GM18511 (cell line): Measurements from ENCODE around the gene TACR1.
A peak's percentile ranks its signal among the peaks of the same experiment; 100 is the strongest.
"Not testable (repeated sequence)": the region's sequence is repeated elsewhere in the genome, so short reads cannot be mapped to it uniquely, and the experiment has no call there.

ENCODE experiments used
- ATAC-seq: cut with Tn5 transposase; IDR thresholded peaks from one replicate; pipeline ENCODE4 v1.9.1; 2021; ENCODE audit warnings: mild to moderate bottlenecking, moderate library complexity; ENCODE audit not compliant: unreplicated experiment

Gene TACR1, protein sequence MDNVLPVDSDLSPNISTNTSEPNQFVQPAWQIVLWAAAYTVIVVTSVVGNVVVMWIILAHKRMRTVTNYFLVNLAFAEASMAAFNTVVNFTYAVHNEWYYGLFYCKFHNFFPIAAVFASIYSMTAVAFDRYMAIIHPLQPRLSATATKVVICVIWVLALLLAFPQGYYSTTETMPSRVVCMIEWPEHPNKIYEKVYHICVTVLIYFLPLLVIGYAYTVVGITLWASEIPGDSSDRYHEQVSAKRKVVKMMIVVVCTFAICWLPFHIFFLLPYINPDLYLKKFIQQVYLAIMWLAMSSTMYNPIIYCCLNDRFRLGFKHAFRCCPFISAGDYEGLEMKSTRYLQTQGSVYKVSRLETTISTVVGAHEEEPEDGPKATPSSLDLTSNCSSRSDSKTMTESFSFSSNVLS

DNA sequence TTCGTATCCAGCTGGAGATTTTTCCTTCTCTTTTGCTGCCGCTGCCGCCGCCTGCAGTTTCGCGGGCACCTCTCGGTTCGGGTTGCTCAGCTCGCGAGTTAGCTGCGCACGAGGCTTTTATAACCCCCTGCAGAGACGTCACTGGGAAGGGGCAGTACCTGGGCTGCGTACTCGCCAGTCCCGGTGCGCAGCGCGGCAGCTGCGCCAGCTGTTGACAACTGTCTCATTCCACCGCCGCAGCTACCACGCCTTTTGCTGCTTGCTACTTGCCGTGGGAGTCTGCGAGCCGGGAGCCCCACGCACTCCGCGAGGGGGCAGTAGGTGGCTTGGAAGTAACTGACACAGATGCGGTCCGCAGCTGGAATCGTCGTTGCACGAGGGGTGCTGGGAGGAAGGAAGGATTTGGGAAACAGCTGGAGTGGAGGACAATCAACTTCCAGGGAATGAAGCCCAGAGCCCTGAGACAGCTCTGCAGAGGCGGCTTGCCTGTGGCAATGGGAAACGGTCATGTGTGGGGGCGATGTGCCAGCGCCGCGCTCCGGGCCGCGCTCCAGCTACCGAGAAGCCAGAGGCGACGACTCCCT lies at the start of gene TACR1:
Gene TACR1 (minus strand): TSS at position 93 of the 584 bp plus-strand sequence. CDS start 586 bp downstream, outside the sequence.
- ATAC-seq = no peak

DNA sequence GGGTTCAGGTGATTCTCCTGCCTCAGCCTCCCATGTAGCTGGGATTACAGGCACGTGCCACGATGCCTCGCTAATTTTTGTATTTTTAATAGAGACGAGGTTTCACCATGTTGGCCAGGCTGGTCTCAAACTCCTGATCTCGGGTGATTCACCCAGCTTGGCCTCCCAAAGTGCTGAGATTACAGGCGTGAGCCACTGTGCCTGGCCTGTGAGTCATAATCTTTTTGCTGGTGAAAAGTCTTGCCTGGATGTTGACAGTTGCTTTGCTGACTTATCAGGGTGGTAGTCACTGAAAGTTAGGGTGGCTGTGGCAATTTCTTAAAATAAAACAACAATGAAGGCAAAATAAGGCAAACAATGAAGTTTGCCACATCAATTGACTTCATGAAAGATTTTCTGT lies 49.3 kb upstream of the TACR1 start:
- ATAC-seq = not testable (repeated sequence)

DNA sequence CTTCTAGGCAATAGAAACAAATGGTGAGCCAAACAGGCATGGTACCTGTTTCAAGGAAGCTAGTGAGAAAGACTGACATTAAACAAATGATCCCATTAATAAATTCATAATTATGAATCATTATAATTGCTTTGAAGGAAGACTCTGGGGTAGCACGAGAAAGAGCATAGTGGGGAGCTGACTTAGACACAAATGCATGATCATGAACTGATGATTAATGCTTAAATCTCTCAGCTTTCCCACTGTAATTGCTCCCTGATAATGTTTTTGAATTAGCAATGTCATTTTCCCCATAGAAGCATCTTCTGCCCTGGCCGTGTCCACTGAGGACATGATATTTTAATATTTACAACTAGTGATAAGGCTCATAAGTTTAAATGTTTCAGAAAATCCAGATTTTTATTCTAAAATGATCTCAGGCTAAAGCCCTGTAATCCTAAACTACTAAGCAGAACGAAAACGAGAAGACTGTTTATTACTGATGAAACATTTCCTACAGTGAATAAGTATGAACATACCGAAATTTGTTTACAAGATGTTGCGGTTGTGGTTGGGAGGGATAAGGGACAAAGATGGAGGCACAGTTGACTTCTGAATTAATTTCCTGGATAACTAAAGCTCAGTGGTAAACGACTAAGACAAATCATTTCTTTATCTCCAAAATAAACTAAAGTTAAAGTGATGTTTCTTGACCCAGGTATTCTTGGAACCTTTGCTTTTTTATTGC lies 47.3 kb upstream of the TACR1 start:
- no peak for ATAC-seq

DNA sequence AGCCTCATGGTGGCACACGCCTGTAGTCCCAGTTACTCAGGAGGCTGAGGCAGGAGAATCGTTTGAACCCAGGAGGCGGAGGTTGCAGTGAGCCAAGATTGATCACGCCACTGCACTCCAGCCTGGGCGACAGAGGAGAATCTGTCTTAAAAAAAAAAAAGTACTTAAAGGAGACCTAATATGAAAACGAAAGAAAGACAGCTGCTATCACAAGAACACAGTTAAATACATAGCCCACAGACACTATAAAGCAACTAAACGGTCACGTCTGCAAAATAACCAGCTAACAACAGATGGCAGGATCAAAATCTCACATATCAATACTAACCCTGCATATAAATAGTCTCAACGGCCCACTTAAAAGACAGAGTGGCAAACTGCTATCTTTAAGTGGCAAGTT lies 43.9 kb upstream of the TACR1 start:
- ATAC-seq = no peak

DNA sequence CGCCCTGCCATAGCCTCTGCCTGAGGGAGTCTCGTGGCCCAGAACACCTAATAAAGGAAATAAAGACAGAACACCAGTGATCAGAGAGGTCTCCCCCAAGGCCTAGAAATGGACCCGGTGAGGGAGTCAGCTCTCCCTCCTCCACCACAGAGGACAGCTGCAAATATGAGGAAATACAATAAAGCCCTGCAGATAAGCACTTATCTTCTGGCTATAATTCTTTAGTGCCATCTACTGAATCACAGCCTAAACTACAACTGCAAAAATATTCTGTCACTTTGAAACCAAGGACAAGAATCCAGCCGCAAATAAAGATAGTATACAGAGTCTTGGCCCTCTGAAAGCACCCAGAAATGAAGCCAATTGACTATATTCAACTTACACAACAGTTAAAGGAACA lies 42.4 kb upstream of the TACR1 start:
- no peak for ATAC-seq

DNA sequence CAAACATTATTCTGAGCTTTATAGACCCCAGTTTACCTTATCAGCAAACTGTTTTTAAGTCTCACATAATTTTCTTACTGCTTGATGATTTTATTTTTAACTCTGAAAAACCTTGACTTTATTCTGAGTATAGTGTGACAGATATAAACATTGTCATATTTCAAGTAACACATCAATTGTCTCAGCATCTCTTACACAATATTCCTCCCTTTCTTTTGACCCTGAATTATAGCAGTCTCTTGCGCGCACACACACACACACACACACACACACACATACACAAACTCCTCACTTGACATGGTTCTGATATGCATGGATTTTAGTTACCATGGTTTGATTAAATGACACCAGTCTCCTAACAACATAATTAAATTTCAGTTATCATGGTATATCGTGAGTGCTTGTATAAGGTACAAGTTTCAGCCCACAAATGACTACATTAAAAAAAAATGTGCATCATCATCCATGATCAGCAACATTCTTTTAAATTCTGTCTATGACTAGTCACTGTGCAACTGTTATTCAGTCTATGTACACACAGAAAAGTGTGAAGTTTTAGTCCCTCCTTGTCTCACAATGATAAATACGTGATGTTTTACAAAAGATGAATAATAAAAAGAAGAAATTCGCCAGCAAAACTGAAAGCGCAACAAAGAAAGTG lies 39.5 kb upstream of the TACR1 start:
- no peak for ATAC-seq

DNA sequence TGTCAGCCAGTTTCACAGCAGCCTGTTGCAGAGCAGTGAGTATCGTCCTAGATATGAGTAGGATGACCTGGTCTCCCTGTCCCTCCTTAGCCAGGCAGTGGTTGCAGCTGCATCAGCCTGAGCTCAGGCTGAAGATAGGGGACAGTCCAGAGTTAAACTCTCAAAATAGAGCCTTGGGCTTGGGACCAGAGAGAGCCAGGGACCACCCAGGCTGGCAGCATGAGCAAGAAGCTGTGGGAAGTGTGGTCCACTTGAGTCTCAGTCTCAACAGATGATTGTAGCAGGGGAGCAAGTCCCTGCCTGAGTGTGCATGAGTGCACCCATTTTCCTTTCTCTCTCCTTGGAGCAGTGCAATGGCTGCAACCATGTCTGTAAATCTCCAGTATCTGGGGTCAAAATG lies 38.0 kb upstream of the TACR1 start:
- no peak for ATAC-seq

DNA sequence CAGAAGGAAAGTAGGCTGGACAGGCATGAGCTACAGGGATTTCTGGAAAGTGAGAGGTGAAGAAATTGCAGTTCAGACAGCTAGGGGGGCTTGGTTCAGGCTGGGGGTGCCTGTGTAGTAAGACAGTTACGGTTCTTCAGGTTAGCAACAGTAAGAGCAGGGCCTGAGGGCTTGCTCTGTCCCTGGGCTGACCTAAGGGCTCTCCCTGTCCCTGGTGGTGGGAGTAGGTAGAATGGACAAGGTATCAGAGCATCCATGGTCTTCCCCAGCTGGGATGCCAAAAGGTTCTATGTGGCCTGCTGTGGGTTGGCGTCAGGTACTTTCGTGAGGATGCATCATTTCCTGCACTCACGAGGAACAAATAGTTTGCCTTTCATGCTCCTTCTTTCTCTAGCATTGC lies 34.6 kb upstream of the TACR1 start:
- no peak for ATAC-seq

DNA sequence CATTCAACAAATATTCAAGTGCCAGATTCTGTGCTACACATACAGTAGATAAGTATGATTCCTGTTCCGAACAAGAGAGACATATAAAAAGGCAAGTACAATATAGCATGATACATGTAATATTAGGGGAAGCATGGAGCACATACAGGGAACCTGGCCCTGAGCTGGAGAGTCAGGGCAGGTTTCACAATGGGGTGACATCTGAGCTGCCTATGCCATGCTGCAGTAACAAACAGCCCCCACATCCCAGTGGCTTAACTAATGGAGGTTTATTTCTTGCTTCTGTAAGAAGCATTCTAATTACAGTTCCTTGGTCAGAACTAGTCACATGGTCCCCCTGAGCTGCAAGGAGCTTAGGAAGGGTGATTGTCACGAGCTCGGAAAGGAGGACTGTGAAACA lies 27.3 kb upstream of the TACR1 start:
- ATAC-seq = no peak

DNA sequence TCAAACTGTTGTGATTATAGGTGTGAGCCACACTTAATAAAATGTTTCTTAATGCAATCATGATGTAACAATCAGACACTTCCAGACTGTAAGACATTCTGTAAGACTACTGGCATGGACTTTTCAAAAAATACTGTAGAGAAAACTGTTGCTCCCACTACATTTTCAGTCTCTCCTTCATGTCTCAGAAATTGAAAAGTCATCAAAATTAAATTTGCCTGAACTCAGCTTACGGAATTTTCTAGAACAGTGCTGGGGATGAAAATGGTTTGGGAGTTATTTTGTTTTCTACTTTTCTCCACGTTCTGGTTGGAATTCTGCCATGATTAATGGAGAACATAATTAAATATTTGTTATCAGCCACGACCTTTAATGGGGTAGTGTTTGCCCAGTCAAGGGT lies 26.8 kb upstream of the TACR1 start:
- no peak for ATAC-seq

DNA sequence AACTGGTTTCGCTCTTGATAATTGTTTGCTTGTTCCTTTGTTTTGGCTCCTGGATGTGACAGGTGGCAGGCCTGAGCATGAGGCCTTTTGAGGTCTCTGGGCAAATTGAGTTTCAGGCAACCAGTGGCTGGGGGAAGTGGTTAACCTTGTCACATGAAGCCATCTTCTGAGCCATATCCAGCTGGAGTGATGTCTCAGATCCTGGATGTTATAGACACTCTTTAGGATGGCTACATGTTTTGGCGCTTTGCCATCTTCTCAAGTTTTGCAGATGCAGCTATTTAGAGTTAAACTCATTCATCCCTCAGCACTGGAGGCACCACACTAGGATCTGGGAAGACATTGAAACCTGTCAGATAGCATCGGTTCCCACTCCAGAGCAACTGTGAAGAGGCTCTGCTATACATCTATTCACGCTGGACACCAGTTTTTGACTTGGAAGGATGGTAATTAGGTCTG lies 25.3 kb upstream of the TACR1 start:
- no peak for ATAC-seq

DNA sequence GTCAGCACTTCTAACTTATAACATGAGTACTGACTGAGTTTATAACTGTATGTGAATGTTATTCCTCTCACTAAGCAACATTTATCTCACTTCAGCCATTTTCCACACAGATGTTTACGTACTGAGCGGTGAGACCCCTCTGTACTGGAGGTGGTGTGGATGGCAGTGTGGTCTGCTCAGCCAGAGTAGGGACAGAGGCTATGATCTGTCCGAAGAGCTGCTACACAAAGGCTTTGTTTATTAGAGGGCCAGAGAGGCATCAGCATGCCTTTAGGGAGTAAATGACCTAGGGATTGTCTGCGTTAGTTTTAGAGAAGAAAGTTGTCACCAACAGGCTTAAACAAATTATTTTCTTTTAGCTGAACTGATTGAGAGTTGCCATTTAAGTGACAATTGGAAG lies 23.2 kb upstream of the TACR1 start:
- no peak for ATAC-seq

DNA sequence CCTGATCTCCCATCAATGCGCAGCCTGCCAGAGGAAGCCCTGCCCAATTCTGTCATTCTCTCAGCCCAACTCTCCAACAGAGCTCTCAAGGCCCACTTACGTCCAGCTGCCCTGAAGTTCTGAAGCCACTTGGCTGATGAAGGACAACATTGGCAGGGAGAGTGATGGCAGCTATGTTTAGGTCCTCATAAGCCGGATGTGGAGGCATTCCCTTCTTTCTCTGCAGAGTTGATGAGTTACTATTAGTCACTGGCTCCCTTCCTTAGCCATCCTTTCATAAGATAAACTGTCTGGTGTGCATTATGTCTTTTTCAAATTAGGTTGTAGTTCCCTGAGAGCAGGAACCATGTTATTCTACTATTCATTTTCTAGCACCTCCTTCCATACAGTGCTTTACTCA lies 22.5 kb upstream of the TACR1 start:
- ATAC-seq = no peak

DNA sequence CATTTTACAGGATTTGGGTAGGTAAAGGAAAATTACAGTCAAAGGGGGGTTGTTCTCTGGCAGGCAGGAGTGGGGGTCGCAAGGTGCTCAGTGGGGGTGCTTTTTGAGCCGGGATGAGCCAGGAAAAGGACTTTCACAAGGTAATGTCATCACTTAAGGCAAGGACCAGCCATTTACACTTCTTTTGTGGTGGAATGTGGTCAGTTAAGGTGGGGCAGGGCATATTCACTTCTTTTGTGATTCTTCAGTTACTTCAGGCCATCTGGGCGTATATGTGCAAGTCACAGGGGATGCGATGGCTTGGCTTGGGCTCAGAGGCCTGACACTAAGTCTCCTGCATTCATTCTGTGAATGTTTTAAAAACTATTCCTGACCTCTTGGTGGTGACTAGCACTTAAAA lies 19.9 kb upstream of the TACR1 start:
- ATAC-seq = not testable (repeated sequence)

DNA sequence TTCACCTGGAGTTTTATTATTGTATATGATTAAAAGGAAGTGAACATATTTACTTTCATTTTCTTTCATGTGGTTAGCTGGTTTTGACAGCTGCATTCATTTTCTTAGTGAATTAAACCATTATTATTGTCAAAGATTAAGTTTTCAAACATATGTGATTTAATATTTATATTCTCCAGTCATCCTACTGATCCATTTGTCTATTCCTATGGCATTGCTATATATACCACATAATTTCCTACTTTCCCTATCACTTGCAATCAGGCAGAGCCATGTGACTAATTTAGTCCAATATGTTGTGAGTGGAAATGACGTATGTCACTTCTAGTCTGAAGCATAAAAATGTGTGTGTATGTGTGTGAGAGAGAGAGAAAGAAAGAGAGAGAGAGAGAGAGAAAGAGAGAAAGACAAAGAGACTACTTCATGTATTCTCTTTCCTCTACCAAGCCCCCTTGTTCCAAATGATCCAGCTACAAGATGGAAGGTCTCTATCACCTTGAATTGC lies 12.0 kb upstream of the TACR1 start:
- ATAC-seq = no peak

DNA sequence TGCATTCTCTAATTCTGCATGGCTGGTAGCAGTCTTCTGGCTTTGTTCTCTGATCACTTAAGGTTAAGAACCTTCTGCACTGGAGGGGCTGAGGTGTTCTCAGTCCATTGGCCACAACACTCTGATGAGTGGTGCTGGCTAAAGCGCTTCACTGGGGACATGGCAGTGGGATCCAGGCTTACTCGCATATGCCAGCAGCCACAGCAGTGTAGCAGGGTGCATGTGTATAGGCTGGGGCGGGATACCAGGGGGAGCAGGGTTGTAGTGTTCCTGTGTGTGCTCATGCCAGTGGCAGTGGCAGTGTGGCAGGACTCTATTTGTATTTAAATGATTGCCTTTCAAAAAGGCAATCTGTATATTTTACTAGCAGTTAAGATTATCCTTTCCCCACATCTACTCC lies 11.1 kb upstream of the TACR1 start:
- ATAC-seq = no peak

DNA sequence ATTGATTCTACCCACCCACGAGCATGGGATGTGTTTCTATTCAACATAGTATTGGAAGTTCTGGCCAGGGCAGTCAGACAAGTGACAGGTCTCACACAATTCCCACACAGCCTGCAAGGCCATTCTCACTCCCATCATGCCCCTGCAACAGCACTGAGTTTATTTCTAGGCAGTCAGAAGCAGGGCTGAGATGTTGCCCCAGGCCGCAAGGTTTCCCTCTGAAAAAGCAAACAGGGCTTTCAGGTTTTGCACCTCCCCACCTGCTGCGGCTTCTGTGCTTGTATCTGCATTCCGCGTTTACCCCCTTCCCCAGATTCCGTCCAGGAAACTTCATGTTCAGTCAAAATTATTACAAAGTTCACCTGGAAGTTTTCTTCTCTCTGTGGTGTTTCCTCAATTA lies 9.4 kb upstream of the TACR1 start:
- no peak for ATAC-seq

DNA sequence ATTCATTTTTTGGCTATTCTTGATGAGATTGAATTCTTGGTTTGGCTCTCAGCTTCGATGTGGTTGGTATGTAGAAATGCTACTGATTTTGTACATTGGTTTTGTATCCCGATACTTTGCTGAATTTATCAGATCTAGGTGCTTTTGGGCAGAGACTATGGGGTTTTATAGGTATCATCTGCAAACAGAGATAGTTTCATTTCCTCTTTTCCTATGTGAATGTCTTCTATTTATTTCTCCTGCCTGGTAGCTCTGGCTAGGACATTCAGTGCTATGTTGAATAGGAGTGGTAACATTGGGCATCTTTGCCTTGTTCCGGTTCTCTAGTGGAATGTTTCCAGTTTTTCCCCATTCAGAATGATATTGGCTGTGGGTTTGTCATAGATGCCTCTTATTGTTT lies 5.5 kb upstream of the TACR1 start:
- peak; percentile 72 for ATAC-seq

DNA sequence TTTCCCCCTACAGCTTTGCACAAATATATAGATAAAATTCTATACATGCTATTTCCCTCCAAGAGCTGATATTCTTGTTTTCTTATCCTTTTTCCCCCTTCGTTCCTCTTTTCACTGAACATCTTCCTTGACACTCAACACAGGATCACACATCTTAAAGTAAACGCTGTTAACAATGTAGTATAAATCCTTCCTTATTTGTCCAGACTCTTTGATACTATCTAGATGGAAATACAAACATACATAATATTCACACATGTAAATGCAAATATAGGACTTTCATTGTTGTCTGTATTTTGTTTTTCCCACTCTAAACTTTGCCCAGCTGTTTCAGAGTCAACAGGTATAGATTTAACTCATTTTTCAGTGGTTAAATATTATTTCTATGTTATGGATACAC lies 3.0 kb upstream of the TACR1 start:
- no peak for ATAC-seq

DNA sequence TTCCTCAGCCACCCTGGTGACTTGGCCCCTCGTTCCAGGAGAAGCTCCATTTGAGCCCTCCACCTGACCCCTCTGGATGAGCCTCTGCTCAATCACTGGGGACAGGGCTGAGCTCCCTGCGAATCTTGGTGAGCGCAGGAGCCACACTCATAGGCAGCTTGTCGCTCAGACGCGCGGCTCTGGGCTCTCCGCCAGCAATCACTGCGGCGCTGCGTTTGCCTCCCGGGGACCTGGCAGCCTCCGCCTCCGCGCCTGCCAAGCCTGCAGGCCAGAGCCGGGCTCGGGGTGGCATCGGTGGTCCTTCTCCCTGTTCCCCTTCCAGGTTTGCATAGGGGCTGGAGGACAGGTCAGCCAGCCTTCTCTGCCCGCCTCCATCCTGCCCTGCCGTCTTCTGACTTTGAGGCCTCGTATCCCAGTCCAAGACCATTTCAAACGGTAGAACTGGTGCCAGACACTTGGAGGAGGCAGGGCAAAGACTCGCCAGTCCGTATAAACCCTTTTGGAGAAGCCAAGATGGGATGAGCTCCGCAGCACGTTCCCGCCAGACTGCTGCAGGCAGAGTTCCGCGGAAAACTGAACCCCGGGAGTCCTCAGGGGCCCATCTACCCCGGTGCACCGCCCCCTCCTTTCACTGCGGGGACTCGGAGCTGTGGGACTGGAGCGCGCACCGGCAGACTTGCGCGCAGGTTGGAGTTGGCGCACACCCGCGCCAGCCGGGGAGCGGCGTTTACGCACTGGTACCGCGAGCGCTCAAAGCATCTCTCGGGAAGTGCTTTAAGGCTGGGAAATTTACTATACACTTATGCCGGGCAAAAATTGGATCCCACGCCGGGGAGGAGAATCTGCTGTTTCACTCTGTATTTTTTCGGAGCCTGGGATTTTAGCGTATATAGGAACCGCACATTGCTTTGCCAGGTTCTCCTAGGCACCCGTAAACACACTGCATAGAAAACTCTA lies 1.1 kb upstream of the TACR1 start:
- no peak for ATAC-seq
